Chondrocyte (in vitro differentiated cells): ENCODE measurements around the gene IL27RA. TPM values are rescaled to one million over a fixed set of nuclear protein-coding genes. Genes with fewer than 3 reads are reported as not detected.

Experiments
- DNase-seq: peaks from one replicate; pipeline ENCODE4 v3.0.0; 2021; ENCODE audit warnings: mixed read lengths, low spot score
- H3K27ac Mint-ChIP-seq: one replicate; pipeline ENCODE4 v1.8.0; 2021; ENCODE audit warnings: mild to moderate bottlenecking, moderate library complexity, mixed read lengths; ENCODE audit not compliant: unreplicated experiment
- H3K27me3 Mint-ChIP-seq: 2 replicates; pipeline ENCODE4 v1.8.0; 2021; ENCODE audit warnings: low read depth, mixed read lengths
- H3K36me3 Mint-ChIP-seq: 2 replicates; pipeline ENCODE4 v1.8.0; 2021; ENCODE audit warnings: low read depth, mixed read lengths
- H3K4me1 Mint-ChIP-seq: 2 replicates; pipeline ENCODE4 v1.8.0; 2021; ENCODE audit warnings: low read depth, mild to moderate bottlenecking, mixed read lengths
- H3K4me3 Mint-ChIP-seq: one replicate; pipeline ENCODE4 v1.8.0; 2021; ENCODE audit warnings: mild to moderate bottlenecking, moderate library complexity, mixed read lengths; ENCODE audit not compliant: unreplicated experiment
- H3K9me3 Mint-ChIP-seq: 2 replicates; pipeline ENCODE4 v1.8.0; 2021; ENCODE audit warnings: low read depth, mixed read lengths
- total RNA-seq: library from RNA; stranded (reverse); gene quantifications from 3 replicates; pipeline ENCODE4 v1.2.1, GENCODE V29; 2021
- TF ChIP-seq, protein P1 (sequence below): fragments of 200-600 bp; sonication (generic); IDR thresholded peaks from 2 replicates; pipeline ENCODE4 v1.5.0; 2021; ENCODE audit warnings: antibody characterized with exemption, mild to moderate bottlenecking, moderate library complexity

IL27RA gene
- total RNA-seq, 1 donor from 2014 or later, result 3.0 TPM

DNA sequence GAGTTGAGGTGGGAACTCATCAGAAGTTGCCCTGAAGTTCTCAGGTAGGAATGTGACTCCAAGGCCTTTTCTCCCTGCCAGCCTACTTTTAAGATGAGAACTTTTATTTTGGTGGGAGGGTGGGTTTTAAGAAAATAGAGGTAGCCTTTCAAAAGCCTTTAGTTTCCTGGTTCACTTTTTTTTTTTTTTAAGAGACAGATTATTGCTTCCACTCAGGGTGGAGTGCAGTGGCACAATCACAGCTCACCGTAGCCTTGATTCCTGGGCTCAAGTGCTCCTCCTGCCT is 51.1 kb downstream of the IL27RA start:
- Mint-ChIP-seq H3K9me3 (no peaks in the 10 kb centered on the region), H3K4me1 (peaks cover 22% of the 10 kb centered on the region), H3K4me3 (peak overlapping the region; percentile 96), H3K27ac (peak overlapping the region; percentile 20), H3K36me3 (peaks cover 2% of the 10 kb centered on the region), H3K27me3 (no peaks in the 10 kb centered on the region)
- TF ChIP-seq, protein P1, sequence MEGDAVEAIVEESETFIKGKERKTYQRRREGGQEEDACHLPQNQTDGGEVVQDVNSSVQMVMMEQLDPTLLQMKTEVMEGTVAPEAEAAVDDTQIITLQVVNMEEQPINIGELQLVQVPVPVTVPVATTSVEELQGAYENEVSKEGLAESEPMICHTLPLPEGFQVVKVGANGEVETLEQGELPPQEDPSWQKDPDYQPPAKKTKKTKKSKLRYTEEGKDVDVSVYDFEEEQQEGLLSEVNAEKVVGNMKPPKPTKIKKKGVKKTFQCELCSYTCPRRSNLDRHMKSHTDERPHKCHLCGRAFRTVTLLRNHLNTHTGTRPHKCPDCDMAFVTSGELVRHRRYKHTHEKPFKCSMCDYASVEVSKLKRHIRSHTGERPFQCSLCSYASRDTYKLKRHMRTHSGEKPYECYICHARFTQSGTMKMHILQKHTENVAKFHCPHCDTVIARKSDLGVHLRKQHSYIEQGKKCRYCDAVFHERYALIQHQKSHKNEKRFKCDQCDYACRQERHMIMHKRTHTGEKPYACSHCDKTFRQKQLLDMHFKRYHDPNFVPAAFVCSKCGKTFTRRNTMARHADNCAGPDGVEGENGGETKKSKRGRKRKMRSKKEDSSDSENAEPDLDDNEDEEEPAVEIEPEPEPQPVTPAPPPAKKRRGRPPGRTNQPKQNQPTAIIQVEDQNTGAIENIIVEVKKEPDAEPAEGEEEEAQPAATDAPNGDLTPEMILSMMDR, result no peak
- DNase-seq, result no peak

DNA sequence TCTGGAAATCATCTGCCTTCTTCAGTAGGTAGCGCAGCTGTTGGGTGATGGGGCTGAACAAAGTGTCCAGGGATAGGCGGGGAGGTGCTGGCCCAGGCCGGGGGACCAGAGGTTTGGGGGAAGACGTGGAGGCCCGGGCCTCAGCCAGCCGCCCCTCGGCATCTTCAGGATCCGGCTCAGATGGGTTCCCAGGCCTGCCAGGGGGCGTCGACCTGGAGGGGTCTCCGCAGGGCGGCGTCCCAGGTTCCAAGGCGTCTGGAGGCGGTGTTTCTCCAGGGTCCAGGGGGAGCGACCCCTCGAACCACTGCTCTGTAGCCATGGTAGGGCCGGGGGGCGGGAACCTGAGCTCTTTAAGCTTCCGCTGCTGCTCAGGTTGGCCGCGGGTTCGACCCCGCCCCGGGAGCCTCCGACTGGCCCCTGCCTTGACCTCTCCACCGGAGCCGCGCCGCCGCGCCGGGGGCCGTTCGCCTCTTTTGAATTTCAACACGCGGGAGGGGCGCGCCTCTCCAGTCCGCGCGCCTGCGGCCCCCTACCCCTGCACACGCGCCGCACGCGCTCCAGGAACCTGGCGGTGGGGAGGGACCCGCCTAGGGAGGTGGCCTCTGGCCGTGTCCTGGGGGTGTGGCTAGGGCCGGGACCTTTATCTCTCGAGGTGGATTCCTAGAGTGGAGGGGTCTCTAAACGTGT is 53.9 kb downstream of the IL27RA start, which contains the start of gene C19orf67:
Gene C19orf67 (minus strand): TSS at position 475 of the 687 bp plus-strand sequence. CDS start 156 bp downstream, at position 319.
- peaks cover 10% of the 10 kb centered on the region for H3K36me3 Mint-ChIP-seq
- no peaks in the 10 kb centered on the region for H3K9me3 Mint-ChIP-seq
- no peak within 1 kb of the TSS for H3K4me3 Mint-ChIP-seq
- no peak for DNase-seq
- no peaks in the 10 kb centered on the region for H3K27me3 Mint-ChIP-seq
- peaks cover 26% of the 10 kb centered on the region for H3K4me1 Mint-ChIP-seq
- TF ChIP-seq, protein P1, result no peak
- no peak within 1 kb of the TSS for H3K27ac Mint-ChIP-seq

DNA sequence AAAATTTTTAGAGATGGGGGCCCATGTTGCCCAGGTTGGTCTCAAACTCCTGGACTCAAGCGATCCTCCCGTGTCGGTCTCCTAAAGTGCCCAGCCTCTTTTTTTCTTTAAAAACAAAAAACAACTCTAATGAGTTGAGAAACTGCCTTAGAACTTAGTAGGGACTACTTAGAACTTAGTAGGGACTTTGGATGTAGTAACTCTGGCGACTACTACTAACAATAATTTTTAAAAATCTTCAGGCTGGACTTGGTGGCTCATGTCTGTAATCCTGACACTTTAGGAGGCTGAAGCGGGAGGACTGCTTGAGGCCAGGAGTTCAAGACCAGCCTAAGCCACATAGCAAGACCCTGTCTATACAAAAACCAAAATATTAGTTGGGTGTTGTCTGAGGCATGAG is 54.5 kb downstream of the IL27RA start:
- no peak overlapping the region for H3K4me3 Mint-ChIP-seq
- no peak overlapping the region for H3K27ac Mint-ChIP-seq
- no peaks in the 10 kb centered on the region for H3K9me3 Mint-ChIP-seq
- no peaks in the 10 kb centered on the region for H3K27me3 Mint-ChIP-seq
- peaks cover 20% of the 10 kb centered on the region for H3K4me1 Mint-ChIP-seq
- peaks cover 10% of the 10 kb centered on the region for H3K36me3 Mint-ChIP-seq
- DNase-seq, result no peak
- TF ChIP-seq, protein P1, result no peak

DNA sequence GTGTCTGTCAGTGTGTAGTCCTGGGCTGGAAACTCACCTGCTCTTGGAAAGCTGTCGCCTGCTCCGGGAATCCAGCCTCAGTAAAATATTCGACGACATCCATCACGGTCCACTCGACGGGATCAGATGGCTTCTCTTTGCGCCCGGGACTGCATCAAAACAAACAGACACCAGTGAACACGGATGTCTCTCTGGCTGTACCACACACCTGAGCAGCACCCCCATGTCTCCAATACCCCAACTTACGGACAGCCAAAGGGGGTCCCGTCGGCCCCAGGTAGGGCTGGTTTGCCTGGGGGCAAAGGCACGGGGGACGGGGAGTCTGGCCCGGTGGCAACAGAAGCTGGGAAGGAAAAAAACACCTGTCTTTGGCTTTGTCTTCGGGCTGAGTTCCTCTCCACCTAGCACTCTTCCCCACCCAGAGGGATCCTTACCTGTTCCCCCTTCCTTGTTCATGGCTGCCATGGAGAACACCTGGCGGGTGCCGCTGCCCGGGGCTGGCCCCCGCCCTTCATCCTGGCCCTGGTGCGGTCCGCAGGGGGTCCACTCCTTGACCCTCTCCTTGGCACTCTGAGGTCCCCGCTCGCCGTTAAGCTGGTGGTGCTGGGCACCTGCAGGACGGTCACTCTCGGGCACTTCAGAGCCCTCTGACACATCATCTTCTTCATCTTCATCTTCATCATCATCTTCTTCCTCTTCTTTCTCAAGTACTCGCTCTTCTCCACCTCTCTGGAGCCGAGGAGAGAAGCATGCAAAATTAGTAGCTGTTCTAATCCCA is 57.3 kb downstream of the IL27RA start:
- H3K9me3 Mint-ChIP-seq, result peaks cover 8% of the 10 kb centered on the region
- peaks cover 19% of the 10 kb centered on the region for H3K4me1 Mint-ChIP-seq
- H3K36me3 Mint-ChIP-seq, result peaks cover 10% of the 10 kb centered on the region
- H3K4me3 Mint-ChIP-seq, result peak overlapping the region; percentile 63
- no peak overlapping the region for H3K27ac Mint-ChIP-seq
- H3K27me3 Mint-ChIP-seq, result no peaks in the 10 kb centered on the region
- no peak for DNase-seq
- TF ChIP-seq, protein P1, result no peak

DNA sequence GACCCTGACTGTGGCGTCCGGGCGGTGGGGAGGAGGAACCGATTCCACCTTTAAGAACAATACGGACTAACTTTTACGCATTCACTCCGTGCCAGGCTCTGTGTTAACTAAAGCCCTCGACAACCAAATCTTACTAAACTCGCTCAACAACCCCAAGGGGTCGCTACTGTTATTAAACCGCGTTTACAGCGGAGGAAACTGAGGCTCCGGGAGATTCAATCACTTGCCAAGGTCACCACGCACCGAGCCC is 57.8 kb downstream of the IL27RA start:
- H3K9me3 Mint-ChIP-seq, result peaks cover 8% of the 10 kb centered on the region
- H3K27me3 Mint-ChIP-seq, result no peaks in the 10 kb centered on the region
- H3K27ac Mint-ChIP-seq, result peak overlapping the region; percentile 0
- peak overlapping the region; percentile 63 for H3K4me3 Mint-ChIP-seq
- no peak for DNase-seq
- peaks cover 19% of the 10 kb centered on the region for H3K4me1 Mint-ChIP-seq
- peaks cover 10% of the 10 kb centered on the region for H3K36me3 Mint-ChIP-seq
- TF ChIP-seq, protein P1, result peak; percentile 67
